Parathyroid adenoma (tissue), 2 donors: ENCODE measurements around the gene RTF1.

Source experiments
- H2AFZ ChIP-seq: fragments of 300-600 bp; sonication (generic); one replicate; pipeline ENCODE4 v1.7.0; 2017; ENCODE audit warnings: antibody characterized with exemption, mild to moderate bottlenecking
- H3K27ac ChIP-seq: fragments of 300-600 bp; sonication (generic); one replicate; pipeline ENCODE4 v1.7.0; 2017
- H3K27me3 ChIP-seq: fragments of 300-600 bp; sonication (generic); one replicate; pipeline ENCODE4 v1.7.0; 2017; ENCODE audit warnings: low read length; ENCODE audit not compliant: control insufficient read depth, insufficient read depth
- H3K36me3 ChIP-seq: fragments of 300-600 bp; sonication (generic); one replicate; pipeline ENCODE4 v1.7.0; 2017; ENCODE audit warnings: low read length; ENCODE audit not compliant: control insufficient read depth, insufficient read depth
- H3K4me1 ChIP-seq: fragments of 300-600 bp; sonication (generic); one replicate; pipeline ENCODE4 v1.7.0; 2017; ENCODE audit warnings: control low read depth
- H3K4me2 ChIP-seq: fragments of 300-600 bp; sonication (generic); one replicate; pipeline ENCODE4 v1.7.0; 2017; ENCODE audit warnings: low read length
- H3K4me3 ChIP-seq: fragments of 300-600 bp; sonication (generic); one replicate; pipeline ENCODE4 v1.7.0; 2017; ENCODE audit warnings: low read depth, low read length
- H3K79me2 ChIP-seq: fragments of 300-600 bp; sonication (generic); one replicate; pipeline ENCODE4 v1.7.0; 2017; ENCODE audit warnings: control low read depth
- H3K9ac ChIP-seq: fragments of 300-600 bp; sonication (generic); one replicate; pipeline ENCODE4 v1.7.0; 2017; ENCODE audit warnings: mild to moderate bottlenecking
- H3K9me3 ChIP-seq: fragments of 300-600 bp; sonication (generic); one replicate; pipeline ENCODE4 v1.7.0; 2017; ENCODE audit warnings: low read length; ENCODE audit not compliant: control insufficient read depth
- CTCF ChIP-seq: fragments of 300-600 bp; sonication (generic); IDR thresholded peaks from one replicate; pipeline ENCODE4 v1.7.0; 2017; ENCODE audit warnings: antibody characterized with exemption, mild to moderate bottlenecking
- donor health status: primary hyperparathyroidism.

Gene RTF1

GRCh38 chr15:41476416-41477048 is 59.6 kb downstream of the RTF1 start:
- H3K79me2 ChIP-seq: no peaks in the 10 kb centered on the region
- no peak overlapping the region for H3K4me3 ChIP-seq
- no peaks in the 10 kb centered on the region for H3K27me3 ChIP-seq
- H3K9ac ChIP-seq: no peak overlapping the region
- no peaks in the 10 kb centered on the region for H3K36me3 ChIP-seq
- no peak overlapping the region for H3K27ac ChIP-seq
- H3K4me2 ChIP-seq: no peak overlapping the region
- no peaks in the 10 kb centered on the region for H3K4me1 ChIP-seq
- no peak for TF ChIP-seq CTCF
- no peaks in the 10 kb centered on the region for H3K9me3 ChIP-seq
- H2AFZ ChIP-seq: no peak overlapping the region

- H3K9me3 ChIP-seq: no peaks in the 10 kb centered on the region
- H3K9ac ChIP-seq: no peak overlapping the region
- no peaks in the 10 kb centered on the region for H3K36me3 ChIP-seq
- H3K4me2 ChIP-seq: no peak overlapping the region
- H3K27ac ChIP-seq: no peak overlapping the region
- TF ChIP-seq CTCF: no peak
- H3K4me1 ChIP-seq: no peaks in the 10 kb centered on the region
- no peak overlapping the region for H3K4me3 ChIP-seq
- no peaks in the 10 kb centered on the region for H3K27me3 ChIP-seq
- no peak overlapping the region for H2AFZ ChIP-seq
- no peaks in the 10 kb centered on the region for H3K79me2 ChIP-seq
These were observed 63.7 kb downstream of the RTF1 start for GRCh38 chr15:41480396-41481140.

- no peak overlapping the region for H3K4me3 ChIP-seq
- no peak overlapping the region for H3K27ac ChIP-seq
- H3K79me2 ChIP-seq: no peaks in the 10 kb centered on the region
- H3K9ac ChIP-seq: no peak overlapping the region
- no peaks in the 10 kb centered on the region for H3K4me1 ChIP-seq
- no peak overlapping the region for H2AFZ ChIP-seq
- H3K27me3 ChIP-seq: no peaks in the 10 kb centered on the region
- no peaks in the 10 kb centered on the region for H3K9me3 ChIP-seq
- TF ChIP-seq CTCF: no peak
- H3K36me3 ChIP-seq: no peaks in the 10 kb centered on the region
- H3K4me2 ChIP-seq: no peak overlapping the region
These were observed 65.4 kb downstream of the RTF1 start for GRCh38 chr15:41482110-41482877.

- no peak for TF ChIP-seq CTCF
- Histone ChIP-seq H3K9me3 (no peaks in the 10 kb centered on the region), H3K36me3 (no peaks in the 10 kb centered on the region), H3K79me2 (no peaks in the 10 kb centered on the region), H2AFZ (no peak overlapping the region), H3K4me3 (no peak overlapping the region), H3K27me3 (no peaks in the 10 kb centered on the region), H3K4me2 (no peak overlapping the region), H3K9ac (no peak overlapping the region), H3K4me1 (no peaks in the 10 kb centered on the region), H3K27ac (no peak overlapping the region)
These were observed 66.2 kb downstream of the RTF1 start for GRCh38 chr15:41483115-41483514.
